Measurements from ENCODE around the gene IPMK. TPM values are rescaled to one million over a fixed set of nuclear protein-coding genes. Genes with fewer than 3 reads are reported as not detected.

IPMK gene
- polyA plus RNA-seq, 4 donors: 4.9 to 19.0 (median 10.1) TPM

- DNase-seq (peak; percentile 77 to 84), FAIRE-seq (no peak)
- peaks cover 0 to 7% (median 0%) of the 10 kb centered on the region in 3 donors for H3K4me1 ChIP-seq (ENCODE audit: control insufficient read depth in 3 of 3, insufficient read depth in 2 of 3, low read depth in 1 of 3, low read length in 2 of 3)
- H3K27me3 ChIP-seq (ENCODE audit: control insufficient read depth in 3 of 3, insufficient read depth in 3 of 3, low read length in 3 of 3): no peaks in the 10 kb centered on the region
- no peaks in the 10 kb centered on the region for H3K36me3 ChIP-seq (ENCODE audit: control insufficient read depth in 3 of 3, insufficient read depth in 2 of 3, low read depth in 1 of 3, low read length in 3 of 3)
- H3K9me3 ChIP-seq (ENCODE audit: control insufficient read depth in 2 of 2, insufficient read depth in 1 of 2, low read depth in 1 of 2, low read length in 1 of 2): no peaks in the 10 kb centered on the region
- WGBS, 3 donors: 3 to 16% (median 8%) methylated on average over 4 of the region's 4 CpGs
- H3K27ac ChIP-seq (ENCODE audit: low read depth in 1 of 3, low read length in 2 of 3): no peak overlapping the region
- no peak overlapping the region for H3K4me3 ChIP-seq (ENCODE audit: low read depth in 1 of 3, low read length in 3 of 3)
Measured at GRCh38 chr10:58299580-58299979, 31.9 kb upstream of the IPMK start.

DNA sequence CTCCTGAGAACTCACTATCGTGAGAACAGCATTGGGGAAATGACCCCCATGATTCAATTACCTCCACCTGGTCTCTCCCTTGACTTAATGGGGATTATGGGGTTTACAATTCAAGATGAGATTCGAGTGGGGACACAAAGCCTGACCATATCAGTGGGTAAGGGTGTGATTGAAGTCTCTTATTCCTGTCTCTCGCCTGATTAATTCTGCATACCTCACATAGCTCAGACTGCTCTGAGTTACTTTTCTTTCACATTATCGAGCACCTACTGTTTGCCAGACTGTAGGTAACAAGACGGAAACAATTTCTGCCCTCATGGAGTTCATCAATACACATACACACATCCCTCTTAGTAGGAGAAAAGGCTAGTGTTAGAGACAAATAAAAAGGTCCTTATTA is 26.3 kb upstream of the IPMK start:
- no peak for FAIRE-seq
- Histone ChIP-seq H3K27ac (ENCODE audit: low read depth in 1 of 3, low read length in 2 of 3) (no peak overlapping the region), H3K4me1 (ENCODE audit: control insufficient read depth in 3 of 3, insufficient read depth in 2 of 3, low read depth in 1 of 3, low read length in 2 of 3) (no peaks in the 10 kb centered on the region), H3K4me3 (ENCODE audit: low read depth in 1 of 3, low read length in 3 of 3) (no peak overlapping the region), H3K36me3 (ENCODE audit: control insufficient read depth in 3 of 3, insufficient read depth in 2 of 3, low read depth in 1 of 3, low read length in 3 of 3) (no peaks in the 10 kb centered on the region), H3K27me3 (ENCODE audit: control insufficient read depth in 3 of 3, insufficient read depth in 3 of 3, low read length in 3 of 3) (no peaks in the 10 kb centered on the region), H3K9me3 (ENCODE audit: control insufficient read depth in 2 of 2, insufficient read depth in 1 of 2, low read depth in 1 of 2, low read length in 1 of 2) (no peaks in the 10 kb centered on the region)
- 85 to 87% (median 87%) methylated on average over 5 of the region's 5 CpGs for WGBS, 3 donors
- DNase-seq: no peak

GRCh38 chr10:58291538-58292174 is 24.0 kb upstream of the IPMK start:
- FAIRE-seq: peak; percentile 53
- Histone ChIP-seq H3K9me3 (ENCODE audit: control insufficient read depth in 2 of 2, insufficient read depth in 1 of 2, low read depth in 1 of 2, low read length in 1 of 2) (no peaks in the 10 kb centered on the region), H3K27ac (ENCODE audit: low read depth in 1 of 3, low read length in 2 of 3) (no peak overlapping the region), H3K4me3 (ENCODE audit: low read depth in 1 of 3, low read length in 3 of 3) (no peak overlapping the region), H3K36me3 (ENCODE audit: control insufficient read depth in 3 of 3, insufficient read depth in 2 of 3, low read depth in 1 of 3, low read length in 3 of 3) (no peaks in the 10 kb centered on the region), H3K27me3 (ENCODE audit: control insufficient read depth in 3 of 3, insufficient read depth in 3 of 3, low read length in 3 of 3) (no peaks in the 10 kb centered on the region), H3K4me1 (ENCODE audit: control insufficient read depth in 3 of 3, insufficient read depth in 2 of 3, low read depth in 1 of 3, low read length in 2 of 3) (no peaks in the 10 kb centered on the region)
- 40 to 57% (median 52%) methylated on average over 5 of the region's 5 CpGs for WGBS, 3 donors
- peak; percentile 67 to 73 for DNase-seq

DNA sequence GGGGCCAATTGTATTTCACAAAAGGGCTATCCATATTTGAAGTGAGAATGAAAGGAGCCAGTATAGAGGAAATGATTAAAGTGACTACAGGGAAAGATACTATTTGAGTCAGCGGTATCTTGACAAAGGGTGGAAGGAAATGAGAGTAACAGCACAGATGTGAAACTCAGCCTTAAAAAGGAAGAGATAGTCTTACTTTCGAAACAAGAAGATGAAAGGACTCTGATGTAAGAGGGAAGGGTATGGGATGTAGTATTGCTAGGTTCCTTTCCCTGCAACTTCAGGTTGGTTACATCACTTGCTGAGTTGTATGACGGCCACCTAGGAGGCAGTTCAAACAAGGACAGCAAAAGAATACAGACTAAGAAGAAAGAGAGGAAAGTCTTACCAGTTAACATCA is 14.9 kb upstream of the IPMK start:
- 56 to 82% (median 67%) methylated on average over 3 of the region's 3 CpGs for WGBS, 3 donors
- FAIRE-seq: no peak
- no peak for DNase-seq

DNA sequence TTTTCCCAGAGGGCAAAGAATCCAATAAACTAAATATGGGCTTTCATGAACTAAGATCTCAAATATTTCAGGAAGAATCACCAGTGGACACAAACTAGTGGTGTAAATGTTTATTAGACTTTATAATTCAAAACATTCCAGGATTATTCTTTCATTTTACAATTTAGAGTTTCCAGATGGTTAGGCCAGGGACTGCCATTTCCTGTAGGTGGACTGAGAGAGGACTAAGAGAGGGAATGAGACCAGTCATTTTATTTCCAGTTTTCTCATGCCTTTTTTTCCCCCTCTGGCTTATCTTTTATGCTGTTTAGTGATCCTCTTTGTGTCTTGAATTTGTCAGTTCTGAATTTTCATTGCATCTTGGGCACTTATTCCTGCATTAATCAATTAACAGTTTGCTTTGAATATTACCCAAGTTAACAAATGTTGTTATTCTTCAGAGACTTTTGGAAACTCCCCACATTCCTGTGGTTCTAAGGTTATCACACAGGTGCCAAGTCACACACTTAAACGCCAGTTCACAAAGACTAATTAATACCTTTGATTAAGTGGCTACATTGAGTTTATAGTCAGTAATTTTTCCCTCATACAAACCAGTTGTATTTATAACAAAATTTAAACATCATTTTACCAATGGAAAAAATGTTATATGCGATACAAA is 13.5 kb upstream of the IPMK start:
- Histone ChIP-seq H3K27me3 (ENCODE audit: control insufficient read depth in 3 of 3, insufficient read depth in 3 of 3, low read length in 3 of 3) (no peaks in the 10 kb centered on the region), H3K36me3 (ENCODE audit: control insufficient read depth in 3 of 3, insufficient read depth in 2 of 3, low read depth in 1 of 3, low read length in 3 of 3) (peaks cover 0 to 8% (median 5%) of the 10 kb centered on the region in 3 donors), H3K4me1 (ENCODE audit: control insufficient read depth in 3 of 3, insufficient read depth in 2 of 3, low read depth in 1 of 3, low read length in 2 of 3) (no peaks in the 10 kb centered on the region), H3K27ac (ENCODE audit: low read depth in 1 of 3, low read length in 2 of 3) (no peak overlapping the region), H3K9me3 (ENCODE audit: control insufficient read depth in 2 of 2, insufficient read depth in 1 of 2, low read depth in 1 of 2, low read length in 1 of 2) (no peaks in the 10 kb centered on the region), H3K4me3 (ENCODE audit: low read depth in 1 of 3, low read length in 3 of 3) (no peak overlapping the region)
- no peak for DNase-seq
- WGBS, 3 donors: 60 to 85% (median 68%) methylated on average over 2 of the region's 2 CpGs
- FAIRE-seq: no peak

More for the DNA sequence above, 14.9 kb upstream of the IPMK start:
- Histone ChIP-seq H3K9me3 (ENCODE audit: control insufficient read depth in 2 of 2, insufficient read depth in 1 of 2, low read depth in 1 of 2, low read length in 1 of 2) (no peaks in the 10 kb centered on the region), H3K36me3 (ENCODE audit: control insufficient read depth in 3 of 3, insufficient read depth in 2 of 3, low read depth in 1 of 3, low read length in 3 of 3) (peaks cover 0 to 5% (median 5%) of the 10 kb centered on the region in 3 donors), H3K4me3 (ENCODE audit: low read depth in 1 of 3, low read length in 3 of 3) (no peak overlapping the region), H3K27ac (ENCODE audit: low read depth in 1 of 3, low read length in 2 of 3) (no peak overlapping the region), H3K27me3 (ENCODE audit: control insufficient read depth in 3 of 3, insufficient read depth in 3 of 3, low read length in 3 of 3) (no peaks in the 10 kb centered on the region), H3K4me1 (ENCODE audit: control insufficient read depth in 3 of 3, insufficient read depth in 2 of 3, low read depth in 1 of 3, low read length in 2 of 3) (no peaks in the 10 kb centered on the region)

DNA sequence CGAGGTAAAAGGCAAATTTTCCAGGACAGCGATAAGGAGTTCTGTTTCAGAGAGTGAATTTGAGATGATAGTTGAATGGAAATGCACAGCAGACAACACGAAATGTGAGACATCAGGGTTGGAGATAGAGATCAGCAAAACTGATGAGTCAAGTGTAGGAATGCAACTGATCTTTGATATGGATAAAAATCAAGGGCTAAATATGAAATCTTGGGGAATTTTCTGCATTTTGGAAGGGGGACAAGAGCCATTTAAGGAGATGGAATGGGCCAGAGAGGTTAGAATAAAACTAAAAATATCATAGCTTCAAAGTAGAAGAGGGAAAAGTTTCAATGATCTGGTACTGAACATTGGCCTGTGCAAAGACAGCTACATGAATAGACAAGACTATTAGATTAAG is 12.8 kb upstream of the IPMK start:
- Histone ChIP-seq H3K4me1 (ENCODE audit: control insufficient read depth in 3 of 3, insufficient read depth in 2 of 3, low read depth in 1 of 3, low read length in 2 of 3) (peaks cover 0 to 3% (median 0%) of the 10 kb centered on the region in 3 donors), H3K27ac (ENCODE audit: low read depth in 1 of 3, low read length in 2 of 3) (no peak overlapping the region), H3K9me3 (ENCODE audit: control insufficient read depth in 2 of 2, insufficient read depth in 1 of 2, low read depth in 1 of 2, low read length in 1 of 2) (no peaks in the 10 kb centered on the region), H3K27me3 (ENCODE audit: control insufficient read depth in 3 of 3, insufficient read depth in 3 of 3, low read length in 3 of 3) (no peaks in the 10 kb centered on the region), H3K4me3 (ENCODE audit: low read depth in 1 of 3, low read length in 3 of 3) (no peak overlapping the region), H3K36me3 (ENCODE audit: control insufficient read depth in 3 of 3, insufficient read depth in 2 of 3, low read depth in 1 of 3, low read length in 3 of 3) (peaks cover 0 to 8% (median 5%) of the 10 kb centered on the region in 3 donors)
- FAIRE-seq: no peak
- 80 to 93% (median 91%) methylated on average over 3 of the region's 3 CpGs for WGBS, 3 donors
- no peak for DNase-seq

DNA sequence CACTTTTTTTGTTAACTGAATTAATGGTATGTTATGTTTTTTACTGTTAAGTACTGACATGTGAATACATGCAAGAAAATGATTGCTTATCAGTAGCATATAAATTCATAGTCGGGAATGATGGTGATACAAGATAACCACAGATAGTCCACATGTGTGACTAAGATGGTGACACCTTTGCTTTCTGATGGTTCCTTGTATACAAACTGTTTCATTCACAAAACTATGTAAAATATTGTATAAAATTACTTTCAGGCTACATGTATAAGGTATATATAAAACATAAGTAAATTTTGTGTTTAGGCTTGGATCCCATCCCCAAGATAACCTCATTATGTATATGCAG is 11.2 kb upstream of the IPMK start:
- DNase-seq (no peak), FAIRE-seq (no peak)
- H3K9me3 ChIP-seq (ENCODE audit: control insufficient read depth in 2 of 2, insufficient read depth in 1 of 2, low read depth in 1 of 2, low read length in 1 of 2): no peaks in the 10 kb centered on the region
- no peak overlapping the region for H3K27ac ChIP-seq (ENCODE audit: low read depth in 1 of 3, low read length in 2 of 3)
- H3K36me3 ChIP-seq (ENCODE audit: control insufficient read depth in 3 of 3, insufficient read depth in 2 of 3, low read depth in 1 of 3, low read length in 3 of 3): peaks cover 0 to 8% (median 5%) of the 10 kb centered on the region in 3 donors
- no peak overlapping the region for H3K4me3 ChIP-seq (ENCODE audit: low read depth in 1 of 3, low read length in 3 of 3)
- H3K27me3 ChIP-seq (ENCODE audit: control insufficient read depth in 3 of 3, insufficient read depth in 3 of 3, low read length in 3 of 3): no peaks in the 10 kb centered on the region
- peaks cover 3 to 12% (median 6%) of the 10 kb centered on the region in 3 donors for H3K4me1 ChIP-seq (ENCODE audit: control insufficient read depth in 3 of 3, insufficient read depth in 2 of 3, low read depth in 1 of 3, low read length in 2 of 3)
- WGBS, 3 donors: 65 to 84% (median 82%) methylated on average over 1 of the region's 1 CpG

DNA sequence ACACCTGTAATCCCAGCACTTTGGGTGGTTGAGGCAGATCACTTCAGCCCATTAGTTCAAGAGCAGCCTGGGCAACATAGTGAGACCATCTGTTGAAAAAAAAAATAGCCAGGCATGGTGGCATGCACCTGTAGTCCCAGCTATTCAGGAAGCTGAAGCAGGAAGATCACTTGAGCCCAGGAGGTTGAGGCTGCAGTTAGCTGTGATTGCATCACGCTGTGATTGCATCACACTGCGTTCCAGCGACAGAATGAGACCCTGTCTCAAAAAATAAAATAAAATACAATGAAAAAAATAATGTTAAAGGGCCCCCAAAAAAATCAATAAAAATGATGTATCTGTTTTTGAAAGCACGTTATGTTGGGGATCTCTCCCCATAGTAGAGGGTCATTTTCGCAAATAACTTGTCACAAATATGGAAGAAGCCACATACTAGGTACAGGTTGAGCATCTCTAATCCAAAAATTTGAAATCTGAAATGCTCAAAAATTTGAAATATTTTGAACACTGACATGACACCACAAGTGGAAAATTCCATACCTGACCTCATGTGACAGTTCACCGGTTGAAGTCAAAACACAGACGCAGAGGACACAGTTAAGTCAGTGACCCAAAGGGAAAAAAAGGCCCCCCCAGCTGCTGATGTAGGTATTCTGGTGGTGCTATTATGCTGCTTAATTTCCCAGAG is 10.7 kb upstream of the IPMK start:
- Histone ChIP-seq H3K27ac (ENCODE audit: low read depth in 1 of 3, low read length in 2 of 3) (no peak overlapping the region), H3K36me3 (ENCODE audit: control insufficient read depth in 3 of 3, insufficient read depth in 2 of 3, low read depth in 1 of 3, low read length in 3 of 3) (peaks cover 0 to 8% (median 5%) of the 10 kb centered on the region in 3 donors), H3K4me3 (ENCODE audit: low read depth in 1 of 3, low read length in 3 of 3) (no peak overlapping the region), H3K9me3 (ENCODE audit: control insufficient read depth in 2 of 2, insufficient read depth in 1 of 2, low read depth in 1 of 2, low read length in 1 of 2) (no peaks in the 10 kb centered on the region), H3K4me1 (ENCODE audit: control insufficient read depth in 3 of 3, insufficient read depth in 2 of 3, low read depth in 1 of 3, low read length in 2 of 3) (peaks cover 3 to 12% (median 6%) of the 10 kb centered on the region in 3 donors), H3K27me3 (ENCODE audit: control insufficient read depth in 3 of 3, insufficient read depth in 3 of 3, low read length in 3 of 3) (no peaks in the 10 kb centered on the region)
- DNase-seq: no peak
- FAIRE-seq: no peak
- 88 to 94% (median 92%) methylated on average over 7 of the region's 7 CpGs for WGBS, 3 donors

Measured in small intestine (tissue), 7 donors.